Stimulated activated CD4-positive, alpha-beta T cell treated with anti-CD3 and anti-CD28 coated beads, Interleukin-12 subunit alpha, Interleukin-12 subunit beta, amount 100 ng/mL, for 48 hours (primary cell): Measurements from ENCODE around the gene NUPR1.
"Not testable (repeated sequence)": the region's sequence is repeated elsewhere in the genome, so short reads cannot be mapped to it uniquely, and the experiment has no call there.

Experiments
- DNase-seq, 3 donors: peaks; one replicate each; pipeline ENCODE4 v3.0.0-alpha.2; 2020; ENCODE audit warnings: low read depth in 2 of 3, low spot score in 1 of 3

NUPR1 gene

GRCh38 chr16:28538733-28539596, at the start of gene NUPR1:
TSS of gene NUPR1 (minus strand) at chr16:28538974. CDS start at chr16:28538907, 67 bp downstream.
- DNase-seq = no peak

DNA sequence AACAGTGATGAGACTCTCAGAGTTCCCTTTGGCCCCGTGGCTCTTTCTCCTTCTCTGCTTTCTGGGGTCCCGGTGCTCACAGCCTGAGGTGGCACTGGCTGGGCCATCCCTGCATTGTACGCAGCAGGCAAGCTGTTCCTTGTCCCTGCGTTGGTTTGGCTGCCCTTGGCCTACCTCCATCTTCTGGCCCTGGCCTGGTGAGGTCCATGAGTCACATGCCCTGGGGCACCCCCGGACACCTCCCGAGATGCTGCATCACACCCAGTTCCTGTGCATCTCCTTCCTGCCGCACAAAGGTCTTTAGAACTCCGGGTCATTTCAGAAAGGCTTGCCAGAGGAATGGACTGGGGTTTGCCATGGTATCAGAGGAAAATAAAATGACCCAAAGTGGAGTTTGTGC, 48.6 kb upstream of the NUPR1 start:
- DNase-seq = no peak

DNA sequence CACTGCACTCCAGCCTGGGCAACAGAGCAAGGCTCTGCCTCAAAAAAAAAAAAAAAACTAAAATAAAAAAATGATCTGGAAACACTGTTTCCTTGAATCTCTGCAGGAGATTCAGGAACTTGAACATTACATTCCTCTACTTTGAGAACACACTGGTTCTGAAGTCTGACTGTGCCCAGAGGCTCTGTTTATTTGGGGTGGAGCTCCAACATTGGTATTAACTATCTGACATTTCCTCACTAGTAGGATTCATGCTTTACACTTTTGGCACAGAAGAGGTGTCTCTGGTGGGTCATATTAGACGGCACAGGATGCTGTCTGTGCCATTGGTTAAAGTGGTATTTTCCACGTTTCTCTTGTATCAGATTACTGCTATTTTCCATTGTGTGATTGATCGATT, 47.7 kb upstream of the NUPR1 start:
- no peak for DNase-seq

GRCh38 chr16:28585674-28586073, 46.9 kb upstream of the NUPR1 start:
- no peak for DNase-seq

DNA sequence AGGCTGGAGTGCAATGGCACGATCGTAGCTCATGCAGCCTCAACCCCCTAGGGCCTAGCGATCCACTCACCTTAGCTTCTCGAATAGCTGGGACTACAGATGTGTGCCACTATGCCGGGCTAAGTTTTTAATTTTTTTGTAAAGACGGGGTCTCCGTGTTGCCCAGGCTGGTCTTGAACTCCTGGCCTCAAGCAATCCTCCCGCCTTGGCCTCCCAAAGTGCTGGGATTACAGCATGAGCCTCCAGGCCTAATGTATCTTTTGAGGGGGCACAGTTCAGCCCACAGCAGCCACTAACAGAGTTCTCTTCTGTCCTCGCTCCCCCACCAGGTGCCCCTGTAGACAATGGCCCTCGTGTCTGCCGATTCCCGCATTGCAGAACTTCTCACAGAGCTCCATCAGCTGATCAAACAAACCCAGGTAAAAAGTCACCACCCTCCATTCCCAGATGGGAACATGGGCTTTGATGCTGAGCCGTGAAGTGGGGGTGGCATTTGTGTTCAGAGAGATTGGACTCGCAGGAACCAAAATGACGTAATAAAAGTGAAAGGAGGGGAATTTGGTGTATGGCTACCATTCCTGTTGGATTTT, 42.0 kb upstream of the NUPR1 start:
- no peak for DNase-seq

DNA sequence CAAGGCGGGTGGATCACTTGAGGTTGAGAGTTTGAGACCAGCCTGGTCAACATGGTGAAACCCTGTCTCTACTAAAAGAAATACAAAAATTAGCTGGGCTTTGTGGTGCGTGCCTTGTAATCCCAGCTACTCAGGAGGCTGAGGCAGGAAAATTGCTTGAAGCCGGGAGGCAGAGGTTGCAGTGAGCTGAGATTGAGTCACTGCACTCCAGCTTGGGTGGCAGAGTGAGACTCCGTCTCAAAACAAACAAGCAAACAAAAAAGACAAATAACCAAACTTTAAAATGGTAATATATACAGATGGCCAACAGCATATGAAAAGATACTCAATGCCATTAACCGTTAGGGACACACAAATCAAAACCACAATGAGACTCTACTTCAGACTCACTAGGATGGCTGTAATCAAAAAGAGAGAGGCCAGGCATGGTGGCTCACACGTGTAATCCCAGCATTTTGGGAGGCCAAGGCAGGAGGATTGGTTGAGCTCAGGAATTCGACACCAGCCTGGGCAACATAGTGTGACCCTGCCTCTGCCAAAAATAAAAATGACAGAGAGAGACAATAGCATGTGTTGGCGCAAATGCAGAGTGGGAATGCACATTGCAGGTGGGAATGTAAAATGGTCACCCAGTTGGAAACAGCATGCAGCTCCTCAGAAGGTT, 36.8 kb upstream of the NUPR1 start:
- DNase-seq = no peak

DNA sequence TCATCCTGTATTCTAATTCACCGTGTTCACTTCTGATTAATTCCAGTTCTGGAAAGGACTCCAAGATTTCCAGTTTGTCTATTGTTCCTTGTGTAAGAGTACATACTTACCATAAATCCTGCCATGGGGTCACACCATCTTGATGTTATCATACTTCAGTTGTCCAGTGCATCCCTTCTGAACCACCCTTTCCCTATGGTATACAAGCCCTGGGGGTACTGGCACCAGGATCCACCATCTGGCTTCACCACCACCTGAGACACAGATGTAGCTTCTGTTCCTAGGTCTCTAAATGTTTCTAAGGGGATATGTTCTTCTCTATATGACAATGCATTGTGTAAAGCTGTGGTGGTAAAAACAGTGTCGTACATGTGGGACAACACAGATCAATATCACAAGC, 36.2 kb upstream of the NUPR1 start:
- no peak for DNase-seq

DNA sequence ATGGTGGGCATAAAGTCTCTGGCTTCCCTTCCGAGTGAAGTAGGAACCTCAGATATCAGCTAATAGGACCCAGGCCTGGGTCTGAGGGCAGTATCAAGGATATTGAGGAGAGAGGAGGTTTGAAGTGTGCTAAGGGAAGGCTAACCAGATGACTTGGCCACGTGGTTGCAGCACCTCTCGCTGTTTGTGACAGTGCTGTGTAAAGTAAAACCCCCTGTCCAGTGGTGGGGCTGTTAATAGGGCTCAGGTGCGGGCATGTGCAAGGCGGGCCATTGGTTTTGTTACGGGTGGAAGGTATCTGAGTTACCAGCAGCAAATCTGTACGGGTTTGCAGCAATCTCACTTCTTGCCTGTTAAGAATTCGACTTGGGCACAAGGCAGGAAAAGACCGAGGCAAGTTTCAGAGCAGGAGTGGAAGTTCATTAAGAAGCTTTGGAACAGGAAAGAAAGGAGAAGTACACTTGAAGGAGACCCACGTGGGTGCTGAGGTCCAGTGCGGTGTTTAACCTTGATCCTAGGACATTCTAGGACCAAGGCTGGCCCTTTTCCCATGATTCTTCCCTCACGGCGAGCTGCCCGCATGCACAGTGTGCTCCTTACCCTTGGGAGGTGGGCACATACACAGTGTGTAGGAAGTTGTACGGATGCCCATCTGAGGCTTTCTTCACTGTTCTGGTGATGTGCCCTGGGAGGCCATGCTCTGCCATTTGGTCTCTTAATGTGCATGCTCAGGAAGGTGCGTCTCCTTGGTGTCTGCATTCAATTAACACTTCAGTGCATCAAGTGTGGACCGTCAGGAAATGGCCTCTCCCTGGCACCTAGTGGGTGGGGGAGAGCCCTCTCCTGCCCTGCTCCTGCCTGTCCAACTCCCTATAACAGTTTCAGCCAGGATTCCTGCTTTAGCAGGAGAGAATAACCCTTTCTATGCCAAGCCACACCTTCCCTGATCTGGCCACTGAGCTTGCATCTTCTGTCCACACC, 35.3 kb upstream of the NUPR1 start:
- DNase-seq = no peak

GRCh38 chr16:28572696-28573510, 34.1 kb upstream of the NUPR1 start:
- DNase-seq = no peak

DNA sequence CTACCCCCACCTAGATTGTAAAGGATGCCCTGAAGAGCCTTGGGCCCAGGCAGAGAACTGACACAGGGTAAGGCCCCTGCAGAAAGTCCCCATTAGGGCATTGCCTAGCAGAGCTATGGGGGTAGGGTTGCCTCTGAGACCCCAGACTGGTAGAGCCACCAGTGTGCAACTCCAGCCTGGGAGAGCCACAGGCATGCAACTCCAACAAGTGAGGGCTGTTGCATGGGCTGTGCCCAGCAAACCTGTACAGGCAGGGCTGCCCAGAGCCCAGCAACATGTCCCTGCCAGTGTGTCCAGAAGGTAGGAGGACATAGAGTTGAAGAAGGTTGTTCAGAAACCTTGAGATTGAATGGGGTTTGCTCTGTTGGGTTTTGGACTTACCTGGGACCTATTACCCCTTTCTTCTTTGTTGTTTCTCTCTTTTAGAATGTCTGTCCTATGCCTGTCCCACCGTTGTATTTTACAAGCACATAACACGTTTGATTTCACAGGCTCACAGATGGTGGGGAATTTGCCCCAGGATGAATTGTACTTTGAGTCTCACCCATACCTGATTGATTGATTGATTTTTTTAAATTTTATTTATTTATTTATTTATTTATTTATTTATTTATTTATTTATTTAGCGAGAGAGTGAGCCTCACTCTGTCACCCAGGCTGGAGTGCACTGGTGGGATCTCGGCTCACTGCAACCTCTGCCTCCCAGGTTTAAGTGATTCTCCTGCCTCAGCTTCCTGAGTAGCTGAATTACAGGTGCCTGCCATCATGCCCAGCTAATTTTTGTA, 31.4 kb upstream of the NUPR1 start:
- DNase-seq = no peak

GRCh38 chr16:28569021-28569420, 30.2 kb upstream of the NUPR1 start:
- DNase-seq = no peak

DNA sequence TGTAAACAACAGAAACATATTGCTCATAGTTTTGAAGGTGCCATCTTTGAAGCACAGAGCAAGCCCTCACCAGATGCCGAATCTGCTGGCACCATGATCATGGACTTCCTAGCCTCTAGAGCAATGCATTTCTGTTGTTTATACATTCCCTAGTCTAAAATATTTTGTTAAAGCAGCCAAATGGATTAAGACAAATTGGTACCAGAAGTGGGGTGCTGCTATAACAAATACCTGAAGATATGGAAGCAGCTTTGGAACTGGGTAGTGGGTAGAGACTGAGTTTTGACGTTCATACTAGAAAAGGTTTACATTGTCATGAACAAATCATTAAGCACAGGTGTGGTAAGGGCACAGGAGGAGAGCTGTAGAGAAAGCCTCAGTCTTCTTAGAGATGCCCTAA, 28.5 kb upstream of the NUPR1 start:
- DNase-seq = no peak

DNA sequence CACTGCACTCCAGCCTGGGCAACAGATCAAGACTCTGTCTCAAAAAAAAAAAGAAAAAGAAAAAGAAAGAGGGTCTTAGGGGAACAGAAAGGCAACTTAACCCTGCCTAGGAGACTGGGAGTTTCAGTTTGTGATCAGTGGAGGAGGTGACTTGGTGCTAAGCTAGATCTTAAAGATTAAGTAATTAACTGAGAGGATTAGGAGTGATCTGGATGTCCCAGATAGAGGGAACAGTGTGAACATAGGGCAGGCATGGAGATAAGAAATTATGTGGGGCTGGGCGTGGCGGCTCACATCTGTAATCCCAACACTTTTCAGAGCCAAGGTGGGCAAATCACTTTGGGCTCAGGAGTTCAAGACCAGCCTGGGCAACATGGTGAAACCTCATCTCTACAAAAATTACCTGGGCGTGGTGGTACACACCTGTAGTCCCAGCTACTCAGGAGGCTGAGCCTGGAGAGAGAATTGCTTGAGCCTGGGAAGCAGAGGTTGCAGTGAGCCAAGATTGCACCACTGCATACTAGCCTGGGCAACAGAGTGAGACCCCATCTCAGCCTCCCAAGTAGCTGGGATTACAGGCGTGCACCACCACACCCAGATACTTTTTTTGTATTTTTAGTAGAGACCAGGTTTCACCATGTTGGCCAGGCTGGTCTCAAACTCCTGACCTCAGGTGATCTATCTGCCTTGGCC, 27.6 kb upstream of the NUPR1 start:
- DNase-seq = not testable (repeated sequence)

DNA sequence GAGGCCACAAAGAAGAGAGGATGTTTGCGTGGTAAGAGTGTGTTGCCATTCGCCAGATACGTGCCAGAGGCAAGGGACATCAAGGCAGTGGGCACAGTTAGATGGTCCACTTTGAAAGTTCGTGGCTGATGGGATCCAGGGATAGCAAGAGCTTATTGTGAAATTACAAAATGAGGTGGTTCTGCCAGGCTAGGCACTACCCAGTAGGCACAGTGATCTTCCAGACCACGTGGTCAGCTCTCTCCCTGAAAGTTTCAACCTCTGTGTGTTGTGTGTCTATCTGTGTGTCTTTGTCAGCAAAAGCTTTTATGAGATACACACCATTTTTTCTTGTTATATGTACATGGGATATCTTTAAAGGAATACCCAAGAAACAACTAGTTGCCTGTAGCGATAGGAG, 24.4 kb upstream of the NUPR1 start:
- no peak for DNase-seq

DNA sequence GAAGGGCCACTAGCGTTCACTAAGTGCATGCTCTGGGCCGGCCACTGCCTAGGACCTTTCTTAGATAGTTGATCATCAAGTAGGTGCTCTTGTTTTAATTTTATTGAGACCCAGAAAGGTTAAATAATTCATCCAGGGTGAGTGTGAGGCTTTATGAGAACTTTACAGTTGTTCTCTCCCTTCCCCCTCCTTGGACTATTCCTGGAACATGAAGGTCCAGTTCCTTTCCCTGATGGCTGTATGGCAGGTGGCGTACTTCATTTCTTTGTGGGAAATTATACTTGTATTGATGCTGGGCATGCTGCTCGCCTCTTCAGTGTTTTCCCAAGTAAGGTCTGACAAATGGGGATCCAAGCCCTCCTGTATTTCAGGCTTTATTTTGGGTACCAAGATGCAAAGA, 23.4 kb upstream of the NUPR1 start:
- no peak for DNase-seq

- DNase-seq = no peak
Observed at GRCh38 chr16:28561557-28562187, 22.9 kb upstream of the NUPR1 start.

GRCh38 chr16:28558456-28558855, 19.7 kb upstream of the NUPR1 start:
- DNase-seq = no peak

GRCh38 chr16:28556914-28557320, 18.1 kb upstream of the NUPR1 start:
- DNase-seq = no peak
